GM12865 (cell line): ENCODE measurements around the gene PHF11.

ENCODE experiments used
- DNase-seq: peaks from one replicate; pipeline ENCODE4 v3.0.0; 2010; ENCODE audit warnings: low read depth
- H3K4me3 ChIP-seq: 2 replicates; pipeline ENCODE4 v1.5.1; 2011; ENCODE audit warnings: mild to moderate bottlenecking, low read depth, low read length, control low read depth
- CTCF ChIP-seq: IDR thresholded peaks from 2 replicates; pipeline ENCODE4 v1.5.1; 2011; ENCODE audit warnings: low read length, control low read depth, low read depth, inconsistent platforms; ENCODE audit not compliant: insufficient read depth; ENCODE audit errors: missing control alignments

Gene PHF11

DNA sequence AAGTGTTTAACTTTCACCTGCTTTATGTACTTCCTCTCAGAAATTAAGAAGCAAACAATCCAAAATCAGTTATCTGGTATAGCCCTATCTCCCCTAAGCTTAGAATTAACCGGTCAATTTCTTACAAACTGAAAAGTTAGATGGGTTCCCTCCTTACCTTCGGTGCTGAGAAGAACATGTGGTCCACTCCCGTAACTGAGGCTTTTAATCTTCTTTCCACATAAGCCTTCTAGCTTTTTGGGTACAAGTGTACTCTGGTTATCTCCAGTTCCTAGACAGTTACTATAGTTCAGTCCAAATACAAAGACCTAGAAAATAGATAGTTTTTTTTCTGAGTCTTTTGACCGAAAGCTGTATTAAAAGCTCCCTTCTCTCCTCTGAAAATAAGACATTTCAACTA, 70.7 kb downstream of the PHF11 start:
- no peak overlapping the region for H3K4me3 ChIP-seq
- no peak for TF ChIP-seq CTCF
- DNase-seq = no peak

GRCh38 chr13:49567491-49567890, 71.7 kb downstream of the PHF11 start:
- no peak for TF ChIP-seq CTCF
- H3K4me3 ChIP-seq = no peak overlapping the region
- DNase-seq = no peak

GRCh38 chr13:49569993-49570689, 74.4 kb downstream of the PHF11 start:
- peak; percentile 43 for DNase-seq
- TF ChIP-seq CTCF = no peak

GRCh38 chr13:49571299-49572240, 75.8 kb downstream of the PHF11 start:
- peak; percentile 45 for DNase-seq
- no peak for TF ChIP-seq CTCF
- H3K4me3 ChIP-seq = no peak overlapping the region

More at GRCh38 chr13:49569993-49570689, 74.4 kb downstream of the PHF11 start:
- H3K4me3 ChIP-seq = no peak overlapping the region
